SH-SY5Y (cell line): Measurements from ENCODE around the gene MAL.

Experiments
- GATA2 ChIP-seq: IDR thresholded peaks from 2 replicates; pipeline ENCODE4 v1.6.1; 2011; ENCODE audit warnings: mild to moderate bottlenecking, low read depth, low read length
- GATA3 ChIP-seq: IDR thresholded peaks from 2 replicates; pipeline ENCODE4 v1.6.1; 2011; ENCODE audit warnings: low read depth, mild to moderate bottlenecking, low read length, moderate library complexity

GRCh38 chr2:95056044-95056443, 30.5 kb downstream of the MAL start:
- no peak for TF ChIP-seq GATA2
- no peak for TF ChIP-seq GATA3
